ENCODE data around the gene CORO1C. TPM values are rescaled to one million over a fixed set of nuclear protein-coding genes. Genes with fewer than 3 reads are reported as not detected.

CORO1C gene
- total RNA-seq, 1 donor from 2014 or later = 285 TPM

GRCh38 chr12:108604208-108604941 is 126.9 kb downstream of the CORO1C start:
- peaks cover 3% of the 10 kb centered on the region for H3K9me3 Mint-ChIP-seq (ENCODE audit: unreplicated experiment)
- H3K36me3 Mint-ChIP-seq (ENCODE audit: unreplicated experiment) = no peaks in the 10 kb centered on the region
- TF ChIP-seq, protein P1, sequence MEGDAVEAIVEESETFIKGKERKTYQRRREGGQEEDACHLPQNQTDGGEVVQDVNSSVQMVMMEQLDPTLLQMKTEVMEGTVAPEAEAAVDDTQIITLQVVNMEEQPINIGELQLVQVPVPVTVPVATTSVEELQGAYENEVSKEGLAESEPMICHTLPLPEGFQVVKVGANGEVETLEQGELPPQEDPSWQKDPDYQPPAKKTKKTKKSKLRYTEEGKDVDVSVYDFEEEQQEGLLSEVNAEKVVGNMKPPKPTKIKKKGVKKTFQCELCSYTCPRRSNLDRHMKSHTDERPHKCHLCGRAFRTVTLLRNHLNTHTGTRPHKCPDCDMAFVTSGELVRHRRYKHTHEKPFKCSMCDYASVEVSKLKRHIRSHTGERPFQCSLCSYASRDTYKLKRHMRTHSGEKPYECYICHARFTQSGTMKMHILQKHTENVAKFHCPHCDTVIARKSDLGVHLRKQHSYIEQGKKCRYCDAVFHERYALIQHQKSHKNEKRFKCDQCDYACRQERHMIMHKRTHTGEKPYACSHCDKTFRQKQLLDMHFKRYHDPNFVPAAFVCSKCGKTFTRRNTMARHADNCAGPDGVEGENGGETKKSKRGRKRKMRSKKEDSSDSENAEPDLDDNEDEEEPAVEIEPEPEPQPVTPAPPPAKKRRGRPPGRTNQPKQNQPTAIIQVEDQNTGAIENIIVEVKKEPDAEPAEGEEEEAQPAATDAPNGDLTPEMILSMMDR (IDR thresholded peaks at IDR 0.05; ENCODE audit: partially characterized antibody, unreplicated experiment) = no peak
- H3K27ac Mint-ChIP-seq (ENCODE audit: unreplicated experiment) = no peak overlapping the region
- peaks cover 2% of the 10 kb centered on the region for H3K27me3 Mint-ChIP-seq (ENCODE audit: unreplicated experiment)
- H3K4me1 Mint-ChIP-seq (ENCODE audit: low read depth, unreplicated experiment) = peaks cover 1% of the 10 kb centered on the region
- H3K4me3 Mint-ChIP-seq (ENCODE audit: unreplicated experiment) = no peak overlapping the region
- no peak for DNase-seq

- no peak for DNase-seq
- Mint-ChIP-seq H3K4me3 (ENCODE audit: unreplicated experiment) (no peak overlapping the region), H3K27ac (ENCODE audit: unreplicated experiment) (no peak overlapping the region), H3K36me3 (ENCODE audit: unreplicated experiment) (no peaks in the 10 kb centered on the region), H3K9me3 (ENCODE audit: unreplicated experiment) (peaks cover 3% of the 10 kb centered on the region), H3K27me3 (ENCODE audit: unreplicated experiment) (peaks cover 2% of the 10 kb centered on the region), H3K4me1 (ENCODE audit: low read depth, unreplicated experiment) (peaks cover 1% of the 10 kb centered on the region)
- TF ChIP-seq, protein P1 (IDR thresholded peaks at IDR 0.05; ENCODE audit: partially characterized antibody, unreplicated experiment) = no peak
Observed at GRCh38 chr12:108603743-108604142, 127.6 kb downstream of the CORO1C start.

DNA sequence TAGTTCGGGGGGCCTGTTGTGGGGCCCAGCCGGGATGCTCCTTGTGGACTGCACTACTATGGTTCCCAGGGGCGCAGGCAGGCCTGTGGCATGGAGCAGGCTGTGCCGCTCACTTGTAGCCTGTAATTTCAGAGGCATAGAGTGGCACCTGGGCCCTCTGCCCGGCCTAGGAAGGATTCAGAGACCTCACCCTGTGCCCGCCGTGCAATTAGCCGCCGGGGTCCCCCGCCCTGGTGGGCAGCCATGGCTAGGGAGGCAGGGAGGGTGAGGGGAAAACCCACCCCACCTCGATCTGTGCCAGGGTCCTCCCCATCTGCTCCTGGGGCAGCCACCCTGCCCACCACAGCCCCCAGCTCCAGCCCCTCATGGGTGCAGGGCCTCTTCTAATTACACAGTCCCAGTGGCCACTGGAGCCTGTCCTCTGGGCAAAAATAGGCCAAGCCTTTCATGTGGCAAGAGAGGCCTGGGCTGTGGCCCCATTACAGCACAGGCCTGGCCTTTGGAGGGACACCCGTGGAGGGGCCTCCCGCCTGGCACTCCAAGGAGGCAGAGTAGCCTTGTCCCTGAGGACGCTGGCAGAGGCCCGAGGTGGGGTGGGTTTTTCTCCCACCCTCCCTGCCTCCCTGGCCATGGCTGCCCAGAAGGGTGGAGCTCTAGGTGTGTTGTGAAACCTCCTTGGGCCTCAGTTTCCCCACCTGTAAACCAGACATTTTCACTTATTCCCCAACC is 128.2 kb downstream of the CORO1C start:
- Mint-ChIP-seq H3K27me3 (ENCODE audit: unreplicated experiment) (peaks cover 2% of the 10 kb centered on the region), H3K9me3 (ENCODE audit: unreplicated experiment) (peaks cover 3% of the 10 kb centered on the region), H3K4me1 (ENCODE audit: low read depth, unreplicated experiment) (peaks cover 1% of the 10 kb centered on the region), H3K27ac (ENCODE audit: unreplicated experiment) (no peak overlapping the region), H3K36me3 (ENCODE audit: unreplicated experiment) (no peaks in the 10 kb centered on the region), H3K4me3 (ENCODE audit: unreplicated experiment) (no peak overlapping the region)
- no peak for DNase-seq
- TF ChIP-seq, protein P1 (IDR thresholded peaks at IDR 0.05; ENCODE audit: partially characterized antibody, unreplicated experiment) = no peak

- Mint-ChIP-seq H3K4me1 (ENCODE audit: low read depth, unreplicated experiment) (peaks cover 6% of the 10 kb centered on the region), H3K27ac (ENCODE audit: unreplicated experiment) (no peak overlapping the region), H3K36me3 (ENCODE audit: unreplicated experiment) (no peaks in the 10 kb centered on the region)
Observed at GRCh38 chr12:108602209-108602705, 129.1 kb downstream of the CORO1C start.

More at GRCh38 chr12:108602209-108602705, 129.1 kb downstream of the CORO1C start:
- no peak overlapping the region for H3K4me3 Mint-ChIP-seq (ENCODE audit: unreplicated experiment)
- TF ChIP-seq, protein P1 (IDR thresholded peaks at IDR 0.05; ENCODE audit: partially characterized antibody, unreplicated experiment) = no peak
- H3K9me3 Mint-ChIP-seq (ENCODE audit: unreplicated experiment) = peaks cover 4% of the 10 kb centered on the region
- H3K27me3 Mint-ChIP-seq (ENCODE audit: unreplicated experiment) = peaks cover 4% of the 10 kb centered on the region
- DNase-seq = no peak
